T-cell (primary cell): ENCODE measurements around the gene KCNIP3. TPM values are rescaled to one million over a fixed set of nuclear protein-coding genes. Genes with fewer than 3 reads are reported as not detected.

ENCODE experiments used
- ATAC-seq, 4 experiments: fragments of 200-7000 bp in 3 of 4; fragments of 150-1000 bp in 1 of 4; cut with Tn5 transposase; replicated peaks in 1 of 4; 1 replicate in 3 of 4; 2 replicates in 1 of 4; pipeline ENCODE4 v1.10.0; 2021; ENCODE audit warnings: moderate library complexity in 3 of 4, mild to moderate bottlenecking in 2 of 4, moderate number of reproducible peaks in 1 of 4
- CTCF ChIA-PET, 2 donors: fragments of 300-600 bp; sonication (Branson Sonifier 250); formaldehyde crosslinking; loops; one replicate each; lab custom pipeline; 2022; ENCODE audit warnings: antibody characterized with exemption in 2 of 2; lab: Charles Lee
- POLR2A ChIA-PET, 2 donors: fragments of 300-600 bp; sonication (Branson Sonifier 250); formaldehyde crosslinking; loops; one replicate each; lab custom pipeline; 2022; ENCODE audit warnings: antibody characterized with exemption in 2 of 2; lab: Charles Lee
- DNase-seq, 35 experiments: peaks; one replicate each; pipeline versions ENCODE4 v3.0.0 to v3.0.0-alpha.2; 2013 to 2023
- H3K27ac ChIP-seq: one replicate; pipeline ENCODE4 v1.5.1; 2013; ENCODE audit warnings: low read length
- H3K27me3 ChIP-seq, 2 experiments: replicated peaks in 1 of 2; 1 replicate in 1 of 2; 2 replicates in 1 of 2; pipeline versions ENCODE4 v1.6.1 to v1.7.0; 2013; ENCODE audit warnings: low read length in 1 of 2, mixed read lengths in 1 of 2; ENCODE audit not compliant: control insufficient read depth in 2 of 2, insufficient read depth in 2 of 2; ENCODE audit errors: extremely low read depth in 1 of 2
- H3K36me3 ChIP-seq, 2 donors: 1 replicate in 1 of 2; 2 replicates in 1 of 2; pipeline versions ENCODE4 v1.6.1 to v1.7.0; 2013; ENCODE audit warnings: low read length in 1 of 2; ENCODE audit not compliant: control insufficient read depth in 2 of 2, insufficient read depth in 1 of 2; ENCODE audit errors: extremely low read depth in 1 of 2
- H3K4me1 ChIP-seq, 2 experiments: 1 replicate in 1 of 2; 2 replicates in 1 of 2; pipeline versions ENCODE4 v1.6.1 to v1.7.0; 2013; ENCODE audit warnings: low read length in 2 of 2, mixed read lengths in 1 of 2; ENCODE audit not compliant: insufficient read depth in 2 of 2, control insufficient read depth in 1 of 2; ENCODE audit errors: extremely low read depth in 1 of 2
- H3K4me3 ChIP-seq, 2 donors: 1 replicate in 1 of 2; 2 replicates in 1 of 2; pipeline versions ENCODE4 v1.5.1 to v1.7.0; 2013; ENCODE audit warnings: mild to moderate bottlenecking in 2 of 2, low read length in 1 of 2, moderate library complexity in 1 of 2; ENCODE audit not compliant: control insufficient read depth in 1 of 2; ENCODE audit errors: extremely low read depth in 1 of 2
- H3K9me3 ChIP-seq: 2 replicates; pipeline ENCODE4 v1.7.0; 2013
- H3K27ac Mint-ChIP-seq, 2 donors: one replicate each; pipeline ENCODE4 v1.8.0; 2020 to 2021; ENCODE audit warnings: mild to moderate bottlenecking in 2 of 2, mixed read lengths in 2 of 2
- H3K27me3 Mint-ChIP-seq, 2 donors: one replicate each; pipeline ENCODE4 v1.8.0; 2021 to 2022; ENCODE audit warnings: mixed read lengths in 2 of 2
- H3K36me3 Mint-ChIP-seq: one replicate; pipeline ENCODE4 v1.8.0; 2021; ENCODE audit warnings: mixed read lengths
- H3K4me1 Mint-ChIP-seq, 3 donors: one replicate each; pipeline ENCODE4 v1.8.0; 2020 to 2022; ENCODE audit warnings: mixed read lengths in 3 of 3, mild to moderate bottlenecking in 1 of 3
- H3K4me3 Mint-ChIP-seq, 3 donors: one replicate each; pipeline ENCODE4 v1.8.0; 2020 to 2022; ENCODE audit warnings: mild to moderate bottlenecking in 3 of 3, mixed read lengths in 3 of 3, moderate library complexity in 3 of 3
- H3K9me3 Mint-ChIP-seq, 3 donors: one replicate each; pipeline ENCODE4 v1.8.0; 2020 to 2022; ENCODE audit warnings: mixed read lengths in 3 of 3
- WGBS: methylation state at CpG from one replicate; pipeline ENCODE4 v1.1.5; 2013; ENCODE audit warnings: missing lambda C conversion rate; ENCODE audit not compliant: insufficient coverage; 5-methylcytosine and 5-hydroxymethylcytosine counted together
- total RNA-seq, 35 experiments: library from RNA in 6 of 35; stranded (reverse) in 6 of 35; fragments of 120-200 nt in 1 of 35; gene quantifications; one replicate each; pipeline versions ENCODE4 v1.2.1 to v1.2.4 and lab custom pipeline; 2013 to 2026

Gene KCNIP3
- total RNA-seq, 5 donors from 2014 or later (not counting 1 experiment from before 2014, with no cell fraction given): not detected

- H3K9me3 Mint-ChIP-seq: no peaks in the 10 kb centered on the region
- WGBS: 86% methylated on average over 23 of the region's 23 CpGs
- peaks cover 0 to 6% of the 10 kb centered on the region in 2 experiments for H3K27me3 ChIP-seq
- H3K4me1 Mint-ChIP-seq: no peaks in the 10 kb centered on the region
- no peak overlapping the region for H3K4me3 Mint-ChIP-seq
- H3K27ac Mint-ChIP-seq: no peak overlapping the region
- DNase-seq (no peak), ATAC-seq (no peak)
- POLR2A ChIA-PET: no interaction called here
- no peaks in the 10 kb centered on the region for H3K4me1 ChIP-seq
- H3K36me3 ChIP-seq: no peaks in the 10 kb centered on the region
- no peak overlapping the region for H3K27ac ChIP-seq
- H3K36me3 Mint-ChIP-seq: no peaks in the 10 kb centered on the region
- H3K27me3 Mint-ChIP-seq: peaks cover 0 to 2% of the 10 kb centered on the region in 2 donors
- H3K4me3 ChIP-seq: no peak overlapping the region
- CTCF ChIA-PET: no interaction called here
- no peaks in the 10 kb centered on the region for H3K9me3 ChIP-seq
These were observed 22.6 kb downstream of the KCNIP3 start for GRCh38 chr2:95319481-95320343.

GRCh38 chr2:95320344-95320712, 23.2 kb downstream of the KCNIP3 start:
- Histone ChIP-seq H3K9me3 (no peaks in the 10 kb centered on the region), H3K36me3 (no peaks in the 10 kb centered on the region), H3K27me3 (peaks cover 0 to 6% of the 10 kb centered on the region in 2 experiments), H3K4me3 (no peak overlapping the region), H3K4me1 (no peaks in the 10 kb centered on the region), H3K27ac (no peak overlapping the region)
- no peak for DNase-seq
- no peak for ATAC-seq
- no peaks in the 10 kb centered on the region for H3K27me3 Mint-ChIP-seq
- H3K27ac Mint-ChIP-seq: no peak overlapping the region
- ChIA-PET CTCF (no interaction called here), POLR2A (no interaction called here)
- no CpG with 5 or more reads among the region's 11 CpGs for WGBS
- no peaks in the 10 kb centered on the region for H3K4me1 Mint-ChIP-seq
- no peaks in the 10 kb centered on the region for H3K36me3 Mint-ChIP-seq
- no peaks in the 10 kb centered on the region for H3K9me3 Mint-ChIP-seq
- no peak overlapping the region for H3K4me3 Mint-ChIP-seq

- no peaks in the 10 kb centered on the region for H3K9me3 Mint-ChIP-seq
- H3K4me3 ChIP-seq: no peak overlapping the region
- H3K4me1 Mint-ChIP-seq: no peaks in the 10 kb centered on the region
- H3K4me1 ChIP-seq: no peaks in the 10 kb centered on the region
- no peak for ATAC-seq
- ChIA-PET POLR2A (no interaction called here), CTCF (no interaction called here)
- no peaks in the 10 kb centered on the region for H3K36me3 Mint-ChIP-seq
- peaks cover 0 to 6% of the 10 kb centered on the region in 2 experiments for H3K27me3 ChIP-seq
- no peak for DNase-seq
- WGBS: 77% methylated on average over 8 of the region's 18 CpGs
- no peak overlapping the region for H3K27ac ChIP-seq
- H3K27ac Mint-ChIP-seq: no peak overlapping the region
- no peaks in the 10 kb centered on the region for H3K9me3 ChIP-seq
- H3K36me3 ChIP-seq: no peaks in the 10 kb centered on the region
- H3K27me3 Mint-ChIP-seq: no peaks in the 10 kb centered on the region
- H3K4me3 Mint-ChIP-seq: no peak overlapping the region
These were observed 24.0 kb downstream of the KCNIP3 start for GRCh38 chr2:95320986-95321767.

- ChIA-PET CTCF (no interaction called here), POLR2A (no interaction called here)
- Histone ChIP-seq H3K9me3 (no peaks in the 10 kb centered on the region), H3K4me1 (no peaks in the 10 kb centered on the region), H3K36me3 (no peaks in the 10 kb centered on the region), H3K4me3 (no peak overlapping the region), H3K27ac (no peak overlapping the region), H3K27me3 (peaks cover 0 to 2% of the 10 kb centered on the region in 2 experiments)
- no peak for DNase-seq
- Mint-ChIP-seq H3K36me3 (no peaks in the 10 kb centered on the region), H3K9me3 (no peaks in the 10 kb centered on the region), H3K27me3 (no peaks in the 10 kb centered on the region), H3K27ac (no peak overlapping the region), H3K4me3 (no peak overlapping the region), H3K4me1 (no peaks in the 10 kb centered on the region)
- ATAC-seq: no peak
- WGBS: 83% methylated on average over 23 of the region's 26 CpGs
These were observed 26.4 kb downstream of the KCNIP3 start for GRCh38 chr2:95323347-95324155.

GRCh38 chr2:95325026-95325425, 27.9 kb downstream of the KCNIP3 start:
- Histone ChIP-seq H3K27ac (no peak overlapping the region), H3K9me3 (no peaks in the 10 kb centered on the region), H3K36me3 (no peaks in the 10 kb centered on the region), H3K4me3 (no peak overlapping the region), H3K27me3 (peaks cover 0 to 5% of the 10 kb centered on the region in 2 experiments), H3K4me1 (no peaks in the 10 kb centered on the region)
- no peak overlapping the region for H3K27ac Mint-ChIP-seq
- ATAC-seq (no peak), DNase-seq (no peak)
- ChIA-PET CTCF (no interaction called here), POLR2A (no interaction called here)
- H3K36me3 Mint-ChIP-seq: no peaks in the 10 kb centered on the region
- H3K27me3 Mint-ChIP-seq: no peaks in the 10 kb centered on the region
- no peaks in the 10 kb centered on the region for H3K9me3 Mint-ChIP-seq
- WGBS: 93% methylated on average over 13 of the region's 13 CpGs
- H3K4me3 Mint-ChIP-seq: no peak overlapping the region
- no peaks in the 10 kb centered on the region for H3K4me1 Mint-ChIP-seq
